ENCODE measurements around the gene SMAD3.

The SMAD3 gene

GRCh38 chr15:67185621-67186225, 120.3 kb downstream of the SMAD3 start:
- no peak for DNase-seq

- DNase-seq: no peak
Observed at GRCh38 chr15:67186226-67186649, 120.8 kb downstream of the SMAD3 start.

GRCh38 chr15:67186688-67187087, 121.3 kb downstream of the SMAD3 start:
- no peak for DNase-seq

- no peak for DNase-seq
Observed at GRCh38 chr15:67187351-67187854, 122.0 kb downstream of the SMAD3 start.

GRCh38 chr15:67188551-67189218, 123.3 kb downstream of the SMAD3 start:
- DNase-seq: no peak

- no peak for DNase-seq
Observed at GRCh38 chr15:67189326-67190051, 124.1 kb downstream of the SMAD3 start.

GRCh38 chr15:67190326-67190725, 124.9 kb downstream of the SMAD3 start:
- no peak for DNase-seq

- DNase-seq: no peak
Observed at GRCh38 chr15:67190813-67191212, 125.4 kb downstream of the SMAD3 start.

GRCh38 chr15:67192185-67192820, 126.9 kb downstream of the SMAD3 start:
- no peak for DNase-seq

- DNase-seq: no peak
Observed at GRCh38 chr15:67193223-67193990, 128.0 kb downstream of the SMAD3 start.

GRCh38 chr15:67194171-67195114, 129.0 kb downstream of the SMAD3 start:
- no peak for DNase-seq

- DNase-seq: no peak
Observed at GRCh38 chr15:67195305-67195704, 129.9 kb downstream of the SMAD3 start.

GRCh38 chr15:67196222-67196621, 130.8 kb downstream of the SMAD3 start:
- no peak for DNase-seq

GRCh38 chr15:67196672-67197363, 131.4 kb downstream of the SMAD3 start:
- DNase-seq: no peak

GRCh38 chr15:67197364-67197695, 131.9 kb downstream of the SMAD3 start:
- DNase-seq: no peak

GRCh38 chr15:67198157-67198754, 132.9 kb downstream of the SMAD3 start:
- DNase-seq: no peak

GRCh38 chr15:67199391-67199790, 134.0 kb downstream of the SMAD3 start:
- DNase-seq: no peak

GRCh38 chr15:67199881-67200763, 134.7 kb downstream of the SMAD3 start:
- no peak for DNase-seq

GRCh38 chr15:67201136-67201535, 135.7 kb downstream of the SMAD3 start:
- no peak for DNase-seq

All from activated effector memory CD4-positive, alpha-beta T cell treated with anti-CD3 and anti-CD28 coated beads, Interleukin-2, amount 50 U/mL, for 16 hours (primary cell).